DND-41 (cell line): Measurements from ENCODE around the gene NPHP4.

Experiments
- EZH2 ChIP-seq: IDR thresholded peaks from 3 replicates; pipeline ENCODE4 v1.6.1; 2012; ENCODE audit warnings: borderline replicate concordance, low read depth, mild to moderate bottlenecking, moderate library complexity, low read length, inconsistent platforms; ENCODE audit not compliant: severe bottlenecking
- TF ChIP-seq, protein P1 (sequence below): IDR thresholded peaks from 2 replicates; pipeline ENCODE4 v1.5.1; 2012; ENCODE audit warnings: borderline replicate concordance, low read length, moderate library complexity, mild to moderate bottlenecking; ENCODE audit not compliant: poor library complexity, severe bottlenecking; ENCODE audit errors: extremely low read depth

DNA sequence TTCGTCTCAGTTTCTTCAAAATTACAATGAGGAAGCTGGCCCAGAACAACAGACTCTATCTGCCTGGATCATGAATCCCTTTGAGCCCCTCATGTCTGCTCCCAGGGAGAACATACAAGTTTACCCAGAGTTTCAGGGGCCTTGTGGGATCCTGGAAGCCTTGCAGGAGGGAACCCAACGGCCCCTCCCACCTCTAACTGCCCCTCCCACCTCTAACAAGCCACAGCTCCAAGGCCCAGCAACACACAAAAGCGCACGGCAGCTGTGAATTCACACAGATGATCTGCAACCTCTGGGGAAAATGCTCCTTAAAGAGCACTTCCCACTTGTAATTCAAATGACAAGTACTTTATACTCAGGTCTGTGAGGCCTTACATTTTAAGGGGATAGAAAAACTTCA lies 113.3 kb downstream of the NPHP4 start:
- TF ChIP-seq, protein P1, sequence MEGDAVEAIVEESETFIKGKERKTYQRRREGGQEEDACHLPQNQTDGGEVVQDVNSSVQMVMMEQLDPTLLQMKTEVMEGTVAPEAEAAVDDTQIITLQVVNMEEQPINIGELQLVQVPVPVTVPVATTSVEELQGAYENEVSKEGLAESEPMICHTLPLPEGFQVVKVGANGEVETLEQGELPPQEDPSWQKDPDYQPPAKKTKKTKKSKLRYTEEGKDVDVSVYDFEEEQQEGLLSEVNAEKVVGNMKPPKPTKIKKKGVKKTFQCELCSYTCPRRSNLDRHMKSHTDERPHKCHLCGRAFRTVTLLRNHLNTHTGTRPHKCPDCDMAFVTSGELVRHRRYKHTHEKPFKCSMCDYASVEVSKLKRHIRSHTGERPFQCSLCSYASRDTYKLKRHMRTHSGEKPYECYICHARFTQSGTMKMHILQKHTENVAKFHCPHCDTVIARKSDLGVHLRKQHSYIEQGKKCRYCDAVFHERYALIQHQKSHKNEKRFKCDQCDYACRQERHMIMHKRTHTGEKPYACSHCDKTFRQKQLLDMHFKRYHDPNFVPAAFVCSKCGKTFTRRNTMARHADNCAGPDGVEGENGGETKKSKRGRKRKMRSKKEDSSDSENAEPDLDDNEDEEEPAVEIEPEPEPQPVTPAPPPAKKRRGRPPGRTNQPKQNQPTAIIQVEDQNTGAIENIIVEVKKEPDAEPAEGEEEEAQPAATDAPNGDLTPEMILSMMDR: no peak
- TF ChIP-seq EZH2: no peak
